H1 (cell line): ENCODE data around the gene ARHGAP28. TPM values are rescaled to one million over a fixed set of nuclear protein-coding genes. Genes with fewer than 3 reads are reported as not detected.
A peak's percentile ranks its signal among the peaks of the same experiment; 100 is the strongest.

Source experiments
- CTCF ChIA-PET: fragments of 300-600 bp; sonication (Branson Sonifier 250); formaldehyde crosslinking; loops from one replicate; lab custom pipeline; 2021; ENCODE audit not compliant: partially characterized antibody; lab: Charles Lee
- POLR2A ChIA-PET: fragments of 300-600 bp; sonication (Branson Sonifier 250); formaldehyde crosslinking; loops from one replicate; lab custom pipeline; 2021; ENCODE audit warnings: inconsistent platforms; ENCODE audit not compliant: partially characterized antibody; lab: Charles Lee
- DNase-seq, 2 experiments: peaks; one replicate each; pipeline versions ENCODE4 v3.0.0 to v3.0.0-alpha.2; 2010 to 2022; ENCODE audit warnings: low spot score in 2 of 2, low read depth in 1 of 2, mixed read lengths in 1 of 2
- FAIRE-seq: peaks from 2 replicates; lab custom pipeline; 2011; peaks lifted over from hg19 to GRCh38; lab: Jason Lieb, UNC
- H2AFZ ChIP-seq: 2 replicates; pipeline ENCODE4 v1.8.1; 2012; ENCODE audit warnings: low read length, inconsistent platforms
- H2AK5ac ChIP-seq: 2 replicates; pipeline ENCODE4 v1.6.1; 2013; ENCODE audit warnings: low read depth, low read length
- H2BK120ac ChIP-seq: replicated peaks from 2 replicates; pipeline ENCODE3; 2013; ENCODE audit warnings: low read depth, low read length, inconsistent platforms
- H2BK12ac ChIP-seq: 2 replicates; pipeline ENCODE4 v1.6.1; 2013; ENCODE audit warnings: low read depth, low read length
- H2BK15ac ChIP-seq: 2 replicates; pipeline ENCODE4 v1.6.1; 2013; ENCODE audit warnings: low read length
- H2BK20ac ChIP-seq: 2 replicates; pipeline ENCODE4 v1.6.1; 2013; ENCODE audit warnings: low read length
- H2BK5ac ChIP-seq: 2 replicates; pipeline ENCODE4 v1.6.1; 2013; ENCODE audit warnings: low read depth, low read length
- H3K14ac ChIP-seq: 2 replicates; pipeline ENCODE4 v1.6.1; 2013; ENCODE audit warnings: inconsistent platforms; ENCODE audit not compliant: insufficient read length
- H3K18ac ChIP-seq: 2 replicates; pipeline ENCODE4 v1.6.1; 2013; ENCODE audit warnings: low read length; ENCODE audit errors: extremely low read depth
- H3K23ac ChIP-seq: 2 replicates; pipeline ENCODE4 v1.6.1; 2013; ENCODE audit warnings: inconsistent platforms; ENCODE audit not compliant: insufficient read length
- H3K23me2 ChIP-seq: 2 replicates; pipeline ENCODE4 v1.6.1; 2013; ENCODE audit warnings: low read depth, low read length
- H3K27ac ChIP-seq: 2 replicates; pipeline ENCODE4 v1.6.1; 2011; ENCODE audit warnings: low read depth, low read length, inconsistent platforms
- H3K27me3 ChIP-seq, 4 experiments: replicated peaks in 1 of 4; 1 replicate in 1 of 4; 2 replicates in 3 of 4; pipeline versions ENCODE4 v1.6.1 to v1.8.1; 2011 to 2013; ENCODE audit warnings: low read length in 3 of 4, mild to moderate bottlenecking in 3 of 4, inconsistent platforms in 2 of 4, mixed read lengths in 2 of 4, moderate library complexity in 1 of 4; ENCODE audit not compliant: control insufficient read depth in 3 of 4, insufficient read depth in 3 of 4; ENCODE audit errors: extremely low read depth in 1 of 4
- H3K36me3 ChIP-seq, 4 experiments: 2 replicates each; pipeline versions ENCODE4 v1.6.1 to v1.8.1; 2011 to 2013; ENCODE audit warnings: mild to moderate bottlenecking in 4 of 4, low read length in 3 of 4, moderate library complexity in 2 of 4, control low read depth in 1 of 4, inconsistent platforms in 1 of 4; ENCODE audit not compliant: insufficient read depth in 4 of 4, control insufficient read depth in 2 of 4
- H3K4ac ChIP-seq: replicated peaks from 2 replicates; pipeline ENCODE3; 2013; ENCODE audit warnings: low read length, low read depth, mixed read lengths, inconsistent platforms; ENCODE audit not compliant: insufficient read length
- H3K4me1 ChIP-seq, 4 experiments: replicated peaks in 1 of 4; 1 replicate in 1 of 4; 2 replicates in 3 of 4; pipeline versions ENCODE4 v1.6.1 to v1.8.1; 2011 to 2013; ENCODE audit warnings: low read length in 3 of 4, inconsistent platforms in 2 of 4, mixed read lengths in 1 of 4; ENCODE audit not compliant: insufficient read depth in 4 of 4, control insufficient read depth in 3 of 4
- H3K4me2 ChIP-seq, 2 experiments: 2 replicates each; pipeline versions ENCODE4 v1.6.1 to v1.8.1; 2011 to 2013; ENCODE audit warnings: low read depth in 2 of 2, low read length in 2 of 2, control low read depth in 1 of 2, inconsistent platforms in 1 of 2, mild to moderate bottlenecking in 1 of 2; ENCODE audit not compliant: insufficient read depth in 1 of 2
- H3K4me3 ChIP-seq, 4 experiments: fragments of 200-600, 300-600 bp in 1 of 4; sonication (generic), shearing (Covaris generic), sonication (Bioruptor Twin) in 1 of 4; 2 replicates each; pipeline versions ENCODE4 v1.5.1 to v1.8.1; 2011 to 2016; ENCODE audit warnings: low read length in 4 of 4, low read depth in 3 of 4, control low read depth in 2 of 4, inconsistent platforms in 2 of 4, mild to moderate bottlenecking in 2 of 4, mixed read lengths in 1 of 4, moderate library complexity in 1 of 4; ENCODE audit not compliant: insufficient read depth in 2 of 4; ENCODE audit errors: extremely low read depth in 1 of 4
- H3K56ac ChIP-seq: replicated peaks from 2 replicates; pipeline ENCODE3; 2013; ENCODE audit warnings: low read depth, mild to moderate bottlenecking, mixed read lengths, low read length, inconsistent platforms; ENCODE audit not compliant: insufficient read length
- H3K79me1 ChIP-seq: 2 replicates; pipeline ENCODE4 v1.6.1; 2013; ENCODE audit warnings: low read depth, low read length, control low read depth
- H3K79me2 ChIP-seq, 2 experiments: 2 replicates each; pipeline versions ENCODE4 v1.6.1 to v1.8.1; 2012 to 2013; ENCODE audit warnings: low read length in 2 of 2, mild to moderate bottlenecking in 2 of 2, inconsistent platforms in 1 of 2; ENCODE audit not compliant: insufficient read depth in 2 of 2, control insufficient read depth in 1 of 2
- H3K9ac ChIP-seq, 4 experiments: replicated peaks in 1 of 4; 1 replicate in 1 of 4; 2 replicates in 3 of 4; pipeline versions ENCODE4 v1.6.1 to v1.8.1; 2011 to 2013; ENCODE audit warnings: low read depth in 3 of 4, low read length in 3 of 4, control low read depth in 2 of 4, mild to moderate bottlenecking in 2 of 4, moderate library complexity in 2 of 4, inconsistent platforms in 1 of 4; ENCODE audit errors: extremely low read depth in 1 of 4
- H3K9me3 ChIP-seq, 2 experiments: 2 replicates each; pipeline versions ENCODE4 v1.6.1 to v1.8.1; 2012 to 2013; ENCODE audit warnings: mild to moderate bottlenecking in 2 of 2, moderate library complexity in 2 of 2, control low read depth in 1 of 2, inconsistent platforms in 1 of 2, low read depth in 1 of 2, low read length in 1 of 2, mixed read lengths in 1 of 2; ENCODE audit not compliant: insufficient read depth in 2 of 2
- H4K20me1 ChIP-seq, 2 experiments: replicated peaks in 1 of 2; 2 replicates each; pipeline versions ENCODE3 to v1.8.1; 2011 to 2013; ENCODE audit warnings: inconsistent platforms in 2 of 2, low read length in 2 of 2, mild to moderate bottlenecking in 1 of 2; ENCODE audit not compliant: insufficient read depth in 2 of 2, control insufficient read depth in 1 of 2
- H4K5ac ChIP-seq: 2 replicates; pipeline ENCODE4 v1.6.1; 2013; ENCODE audit warnings: low read length, low read depth, mixed read lengths, inconsistent platforms; ENCODE audit not compliant: insufficient read length
- H4K8ac ChIP-seq: 2 replicates; pipeline ENCODE4 v1.8.0; 2013; ENCODE audit warnings: mild to moderate bottlenecking, moderate library complexity, low read length, inconsistent platforms; ENCODE audit not compliant: insufficient read depth; ENCODE audit errors: extremely low read depth
- H4K91ac ChIP-seq: replicated peaks from 2 replicates; pipeline ENCODE3; 2013; ENCODE audit warnings: low read length, mixed read lengths, inconsistent platforms; ENCODE audit not compliant: insufficient read length
- ASH2L ChIP-seq: fragments of 200-600, 300-600 bp; sonication (generic); IDR thresholded peaks from one replicate; pipeline ENCODE4 v1.7.1; 2017; ENCODE audit warnings: low read length
- EGR1 ChIP-seq: IDR thresholded peaks from 2 replicates; pipeline ENCODE4 v1.6.1; 2011; ENCODE audit warnings: low read depth, low read length, borderline replicate concordance
- JUN ChIP-seq: IDR thresholded peaks from 2 replicates; pipeline ENCODE4 v1.6.1; 2011; ENCODE audit warnings: low read depth, mild to moderate bottlenecking, improper control_type of control experiment, low read length
- MAFK ChIP-seq: IDR thresholded peaks from 2 replicates; pipeline ENCODE4 v1.6.1; 2012; ENCODE audit warnings: low read depth, mild to moderate bottlenecking, improper control_type of control experiment, low read length
- PHF8 ChIP-seq: fragments of 200-600 bp; sonication (generic); conservative IDR thresholded peaks from 2 replicates; pipeline ENCODE4 v1.7.1; 2012; ENCODE audit warnings: low read depth, mild to moderate bottlenecking, inconsistent platforms, low read length, moderate library complexity
- SP4 ChIP-seq: IDR thresholded peaks from 2 replicates; pipeline ENCODE4 v1.6.1; 2012; ENCODE audit warnings: low read length, inconsistent platforms
- WGBS, 2 experiments: shearing (Covaris generic) in 1 of 2; methylation state at CpG; one replicate each; pipeline versions ENCODE4 v1.1.6 to v1.1.7; 2013 to 2015; ENCODE audit warnings: low lambda C conversion rate in 2 of 2, mixed read lengths in 2 of 2, inconsistent platforms in 1 of 2, low coverage in 1 of 2, missing lambda C conversion rate in 1 of 2; ENCODE audit not compliant: insufficient replicate concordance in 2 of 2, insufficient coverage in 1 of 2, insufficient read length in 1 of 2; ENCODE audit errors: extremely low coverage in 1 of 2, missing lambda C conversion rate in 1 of 2; 5-methylcytosine and 5-hydroxymethylcytosine counted together
- polyA plus RNA-seq, 7 experiments: library from polyadenylated mRNA; depleted of rRNA in 3 of 7; stranded (reverse) in 5 of 7; unstranded in 2 of 7; fragments of >200 nt in 5 of 7; fragments of 200-250 nt in 2 of 7; gene quantifications; 1 replicate in 5 of 7; 2 replicates in 1 of 7; 4 replicates in 1 of 7; pipeline versions ENCODE4 v1.2.1 to v1.2.3, GENCODE V29; 2011 to 2013; ENCODE audit warnings: missing spikeins in 2 of 7, mixed read lengths in 2 of 7
- total RNA-seq: library from RNA; stranded (reverse); fragmentation: NEBNext Ultra II Directional; extraction: Animal tissue kit (Norgen Biotek cat#: 25700); gene quantifications from 2 replicates; pipeline ENCODE4 v1.2.1, GENCODE V29; 2021
- TF ChIP-seq, protein P1 (sequence below): IDR thresholded peaks from 2 replicates; pipeline ENCODE4 v1.6.1; 2012; ENCODE audit warnings: inconsistent platforms
- TF ChIP-seq, protein P2 (sequence below): IDR thresholded peaks from 2 replicates; pipeline ENCODE4 v1.6.1; 2012; ENCODE audit warnings: low read length, inconsistent platforms

ARHGAP28 gene
- total and polyA plus RNA-seq, 2 of the 8 experiments (the other 6 are each of a cell fraction or from before 2014, with no cell fraction given), result 2.9 to 14.4 TPM

DNA sequence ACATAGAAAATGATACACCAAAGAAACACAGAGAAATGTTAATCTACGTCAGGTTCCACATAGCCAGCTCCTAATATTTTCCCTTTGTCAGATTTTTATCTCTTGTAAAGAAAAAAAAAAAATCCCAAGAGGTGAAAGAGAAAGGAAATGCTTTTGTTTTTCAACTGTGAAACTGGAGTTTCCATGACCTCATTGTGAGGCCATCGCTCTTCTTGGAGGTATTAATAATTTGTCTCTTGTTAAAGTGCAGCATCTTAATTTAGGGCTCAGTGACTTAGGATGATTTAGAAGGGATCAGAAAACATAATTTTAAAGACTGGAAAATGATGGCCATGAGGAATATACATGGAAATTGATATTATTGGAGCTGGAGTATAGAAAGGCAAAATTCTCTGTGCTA, 21.7 kb downstream of the ARHGAP28 start:
- Histone ChIP-seq H3K9ac (no peak overlapping the region), H3K4me1 (peaks cover 0 to 3% (median 2%) of the 10 kb centered on the region in 4 experiments; a peak in 5 of 7 replicates), H4K91ac (no peak overlapping the region), H3K27ac (peak overlapping the region; percentile 4; the same call in 1 of the 2 replicates), H3K27me3 (no peaks in the 10 kb centered on the region), H2BK120ac (peak overlapping the region; percentile 51), H3K4me2 (no peak overlapping the region), H3K56ac (no peak overlapping the region), H3K9me3 (peaks cover 4 to 6% of the 10 kb centered on the region in 2 experiments; a peak in 2 of 4 replicates), H2BK5ac (peak overlapping the region; percentile 42; the same call in 1 of the 2 replicates), H3K79me1 (no peaks in the 10 kb centered on the region; the same call in 1 of the 2 replicates), H4K8ac (no peak overlapping the region), H3K79me2 (no peaks in the 10 kb centered on the region), H3K36me3 (peaks cover 0 to 2% (median 0%) of the 10 kb centered on the region in 4 experiments; a peak in 1 of 8 replicates), H2BK15ac (no peak overlapping the region), H2AK5ac (no peak overlapping the region), H3K4ac (no peak overlapping the region), H2AFZ (no peak overlapping the region), H3K14ac (no peak overlapping the region), H4K5ac (no peak overlapping the region), H2BK20ac (no peak overlapping the region; the same call in 1 of the 2 replicates), H3K23me2 (no peaks in the 10 kb centered on the region), H3K4me3 (no peak overlapping the region; a peak in 1 of 8 replicates), H2BK12ac (peak overlapping the region; percentile 71; the same call in 1 of the 2 replicates), H3K18ac (no peak overlapping the region), H4K20me1 (no peaks in the 10 kb centered on the region), H3K23ac (no peak overlapping the region)
- ChIA-PET POLR2A (interaction anchor here (1.7 to 2.6 kb wide), 3 partner anchors 9 to 861 kb away, joined by 3 to 10 read pairs (median 9); no protein-coding TSS in a partner anchor), CTCF (interaction anchor here (0.7 to 1.5 kb wide), 2 partner anchors 9 to 17 kb away, joined by 3 to 8 read pairs; no protein-coding TSS in a partner anchor)
- TF ChIP-seq SP4 (no peak), MAFK (no peak), EGR1 (no peak), ASH2L (no peak), JUN (no peak), PHF8 (no peak)
- TF ChIP-seq, protein P1, sequence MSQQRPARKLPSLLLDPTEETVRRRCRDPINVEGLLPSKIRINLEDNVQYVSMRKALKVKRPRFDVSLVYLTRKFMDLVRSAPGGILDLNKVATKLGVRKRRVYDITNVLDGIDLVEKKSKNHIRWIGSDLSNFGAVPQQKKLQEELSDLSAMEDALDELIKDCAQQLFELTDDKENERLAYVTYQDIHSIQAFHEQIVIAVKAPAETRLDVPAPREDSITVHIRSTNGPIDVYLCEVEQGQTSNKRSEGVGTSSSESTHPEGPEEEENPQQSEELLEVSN, result no peak
- TF ChIP-seq, protein P2, sequence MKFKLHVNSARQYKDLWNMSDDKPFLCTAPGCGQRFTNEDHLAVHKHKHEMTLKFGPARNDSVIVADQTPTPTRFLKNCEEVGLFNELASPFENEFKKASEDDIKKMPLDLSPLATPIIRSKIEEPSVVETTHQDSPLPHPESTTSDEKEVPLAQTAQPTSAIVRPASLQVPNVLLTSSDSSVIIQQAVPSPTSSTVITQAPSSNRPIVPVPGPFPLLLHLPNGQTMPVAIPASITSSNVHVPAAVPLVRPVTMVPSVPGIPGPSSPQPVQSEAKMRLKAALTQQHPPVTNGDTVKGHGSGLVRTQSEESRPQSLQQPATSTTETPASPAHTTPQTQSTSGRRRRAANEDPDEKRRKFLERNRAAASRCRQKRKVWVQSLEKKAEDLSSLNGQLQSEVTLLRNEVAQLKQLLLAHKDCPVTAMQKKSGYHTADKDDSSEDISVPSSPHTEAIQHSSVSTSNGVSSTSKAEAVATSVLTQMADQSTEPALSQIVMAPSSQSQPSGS, result no peak
- FAIRE-seq (no peak), DNase-seq (no peak)
- WGBS, 2 experiments, result 80% methylated on average over 2 of the region's 2 CpGs; no CpG with 5 or more reads in 1 of the 2 experiments
